Aorta (tissue), 5 donors: Measurements from ENCODE around the gene MEIS1. TPM values are rescaled to one million over a fixed set of nuclear protein-coding genes. Genes with fewer than 3 reads are reported as not detected.
A peak's percentile ranks its signal among the peaks of the same experiment; 100 is the strongest.

Source experiments
- ATAC-seq: fragments of 200-7000 bp; cut with Tn5 transposase; one replicate; pipeline ENCODE4 v1.9.1; 2022; ENCODE audit warnings: moderate library complexity; ENCODE audit not compliant: low FRiP score
- DNase-seq, 2 donors: peaks; one replicate each; pipeline ENCODE4 v3.0.0-alpha.2; 2020
- H3K27ac ChIP-seq, 2 donors: one replicate each; pipeline ENCODE4 v1.5.1; 2013; ENCODE audit warnings: low read length in 2 of 2, mild to moderate bottlenecking in 2 of 2, moderate library complexity in 2 of 2, control low read depth in 1 of 2, inconsistent platforms in 1 of 2, low read depth in 1 of 2
- H3K27me3 ChIP-seq, 2 donors: one replicate each; pipeline ENCODE4 v1.6.1; 2013; ENCODE audit warnings: control low read depth in 1 of 2, low read length in 1 of 2, mild to moderate bottlenecking in 1 of 2, moderate library complexity in 1 of 2; ENCODE audit not compliant: insufficient read depth in 2 of 2, control insufficient read depth in 1 of 2
- H3K36me3 ChIP-seq, 2 donors: one replicate each; pipeline ENCODE4 v1.6.1; 2013; ENCODE audit warnings: control low read depth in 1 of 2, low read length in 1 of 2, mild to moderate bottlenecking in 1 of 2; ENCODE audit not compliant: insufficient read depth in 2 of 2, control insufficient read depth in 1 of 2
- H3K4me1 ChIP-seq, 2 donors: one replicate each; pipeline ENCODE4 v1.6.1; 2013; ENCODE audit warnings: low read length in 2 of 2, control low read depth in 1 of 2, mild to moderate bottlenecking in 1 of 2, moderate library complexity in 1 of 2; ENCODE audit not compliant: insufficient read depth in 2 of 2, control insufficient read depth in 1 of 2
- H3K4me3 ChIP-seq, 2 donors: one replicate each; pipeline ENCODE4 v1.5.1; 2013; ENCODE audit warnings: low read length in 2 of 2, control low read depth in 1 of 2, mild to moderate bottlenecking in 1 of 2
- H3K9me3 ChIP-seq: one replicate; pipeline ENCODE4 v1.6.1; 2013; ENCODE audit warnings: mild to moderate bottlenecking, low read length; ENCODE audit not compliant: control insufficient read depth
- WGBS, 2 donors: extraction: QIAGEN DNeasy Blood & Tissue Kit; methylation state at CpG; one replicate each; pipeline ENCODE4 v1.1.7; 2013; 5-methylcytosine and 5-hydroxymethylcytosine counted together
- intact Hi-C, 2 donors: fragments of 100-400 bp; cut with DNase I; formaldehyde crosslinking; loops; one replicate each; pipeline versions ENCODE4 v1.14.2 to v1.15.0; 2022
- polyA plus RNA-seq, 2 donors: library from polyadenylated mRNA; stranded (reverse); fragments of 200-250 nt; gene quantifications; one replicate each; pipeline ENCODE4 v1.2.3, GENCODE V29; 2013
- total RNA-seq, 2 donors: library from RNA; stranded (reverse); fragmentation: NEBNext Ultra II Directional; extraction: Animal tissue kit (Norgen Biotek cat#: 25700); gene quantifications; one replicate each; pipeline ENCODE4 v1.2.1, GENCODE V29; 2021
- donor health status: healthy with polysubstance abuse.
- donor health status: Bipolar disorder and iron deficiency.
- donor health status: DM: no; HTN: no; CAD: no.
- donor health status: DM: no; HTN: no; CAD: no.
- donor health status: DM: yes; HTN: yes; CAD: no.

Gene MEIS1
- total and polyA plus RNA-seq, 4 donors, result 7.6 to 76.6 (median 33.5) TPM

GRCh38 chr2:66466433-66466832 lies 31.5 kb downstream of the MEIS1 start:
- Histone ChIP-seq H3K36me3 (no peaks in the 10 kb centered on the region), H3K4me1 (peaks cover 0 to 5% of the 10 kb centered on the region in 2 donors), H3K27me3 (no peaks in the 10 kb centered on the region), H3K4me3 (no peak overlapping the region), H3K9me3 (no peaks in the 10 kb centered on the region), H3K27ac (no peak overlapping the region)
- intact Hi-C loops, result no loop called here
- 10 to 13% methylated on average over 2 of the region's 2 CpGs for WGBS, 2 donors
- DNase-seq (no peak), ATAC-seq (no peak)

GRCh38 chr2:66467718-66468117 lies 32.8 kb downstream of the MEIS1 start:
- Histone ChIP-seq H3K27me3 (no peaks in the 10 kb centered on the region), H3K36me3 (peaks cover 0 to 3% of the 10 kb centered on the region in 2 donors), H3K9me3 (no peaks in the 10 kb centered on the region), H3K4me3 (no peak overlapping the region), H3K4me1 (peaks cover 0 to 5% of the 10 kb centered on the region in 2 donors), H3K27ac (no peak overlapping the region)
- ATAC-seq, result no peak
- intact Hi-C loops, result no loop called here
- DNase-seq, result no peak

GRCh38 chr2:66469214-66469902 lies 34.4 kb downstream of the MEIS1 start:
- WGBS, 2 donors, result 72% methylated on average over 11 of the region's 11 CpGs
- intact Hi-C loops, result no loop called here
- peaks cover 0 to 5% of the 10 kb centered on the region in 2 donors for H3K4me1 ChIP-seq

GRCh38 chr2:66470199-66470598 lies 35.3 kb downstream of the MEIS1 start:
- Histone ChIP-seq H3K27me3 (no peaks in the 10 kb centered on the region), H3K9me3 (no peaks in the 10 kb centered on the region), H3K36me3 (peaks cover 0 to 3% of the 10 kb centered on the region in 2 donors), H3K27ac (no peak overlapping the region), H3K4me3 (no peak overlapping the region), H3K4me1 (peaks cover 0 to 5% of the 10 kb centered on the region in 2 donors)
- ATAC-seq (no peak), DNase-seq (no peak)
- intact Hi-C loops, result no loop called here
- 37 to 38% methylated on average over 2 of the region's 2 CpGs for WGBS, 2 donors

More at GRCh38 chr2:66469214-66469902, 34.4 kb downstream of the MEIS1 start:
- DNase-seq (no peak), ATAC-seq (no peak)
- Histone ChIP-seq H3K36me3 (peaks cover 0 to 3% of the 10 kb centered on the region in 2 donors), H3K27me3 (no peaks in the 10 kb centered on the region), H3K9me3 (no peaks in the 10 kb centered on the region), H3K4me3 (no peak overlapping the region), H3K27ac (no peak overlapping the region)

GRCh38 chr2:66472225-66472843 lies 37.4 kb downstream of the MEIS1 start:
- no peak for DNase-seq
- H3K36me3 ChIP-seq, result peaks cover 0 to 3% of the 10 kb centered on the region in 2 donors
- WGBS, 2 donors, result 88 to 90% methylated on average over 5 of the region's 5 CpGs
- peaks cover 2 to 4% of the 10 kb centered on the region in 2 donors for H3K4me1 ChIP-seq
- H3K27me3 ChIP-seq, result no peaks in the 10 kb centered on the region
- no peak overlapping the region for H3K4me3 ChIP-seq
- ATAC-seq, result no peak
- intact Hi-C loops, result no loop called here
- H3K27ac ChIP-seq, result no peak overlapping the region
- no peaks in the 10 kb centered on the region for H3K9me3 ChIP-seq

- no peak overlapping the region for H3K4me3 ChIP-seq
- 21 to 23% methylated on average over 4 of the region's 4 CpGs for WGBS, 2 donors
- intact Hi-C loops, result no loop called here
- ATAC-seq (peak; percentile 66), DNase-seq (no peak)
- no peaks in the 10 kb centered on the region for H3K9me3 ChIP-seq
- peak overlapping the region; percentile 11 to 83 for H3K27ac ChIP-seq
- H3K27me3 ChIP-seq, result no peaks in the 10 kb centered on the region
- H3K36me3 ChIP-seq, result peaks cover 0 to 3% of the 10 kb centered on the region in 2 donors
- H3K4me1 ChIP-seq, result peaks cover 6 to 10% of the 10 kb centered on the region in 2 donors
Observed at GRCh38 chr2:66477135-66477842, 42.4 kb downstream of the MEIS1 start.

- H3K27me3 ChIP-seq, result no peaks in the 10 kb centered on the region
- peak overlapping the region; percentile 36 to 57 for H3K27ac ChIP-seq
- H3K4me3 ChIP-seq, result no peak overlapping the region
- ATAC-seq, result no peak
- WGBS, 2 donors, result 8 to 9% methylated on average over 3 of the region's 3 CpGs
- H3K9me3 ChIP-seq, result no peaks in the 10 kb centered on the region
- intact Hi-C loops, result loop anchor here in 1 of 2 donors (2.0 kb wide), 1 partner anchor 17 kb away; no protein-coding TSS in a partner anchor
- H3K4me1 ChIP-seq, result peaks cover 6 to 10% of the 10 kb centered on the region in 2 donors
- DNase-seq, result no peak
- H3K36me3 ChIP-seq, result peaks cover 0 to under 1% of the 10 kb centered on the region in 2 donors
Observed at GRCh38 chr2:66478299-66478698, 43.4 kb downstream of the MEIS1 start.

GRCh38 chr2:66478731-66479316 lies 43.9 kb downstream of the MEIS1 start:
- 9 to 19% methylated on average over 2 of the region's 2 CpGs for WGBS, 2 donors
- H3K27me3 ChIP-seq, result no peaks in the 10 kb centered on the region
- H3K36me3 ChIP-seq, result peaks cover 0 to 2% of the 10 kb centered on the region in 2 donors
- H3K27ac ChIP-seq, result peak overlapping the region in 1 of 2 donors; percentile 36
- H3K9me3 ChIP-seq, result no peaks in the 10 kb centered on the region
- peaks cover 6 to 10% of the 10 kb centered on the region in 2 donors for H3K4me1 ChIP-seq
- intact Hi-C loops, result loop anchor here in 1 of 2 donors (2.0 kb wide), 1 partner anchor 16 kb away; no protein-coding TSS in a partner anchor
- no peak overlapping the region for H3K4me3 ChIP-seq
- DNase-seq (no peak), ATAC-seq (no peak)
